ENCODE measurements around the gene LRRC23.

DNA sequence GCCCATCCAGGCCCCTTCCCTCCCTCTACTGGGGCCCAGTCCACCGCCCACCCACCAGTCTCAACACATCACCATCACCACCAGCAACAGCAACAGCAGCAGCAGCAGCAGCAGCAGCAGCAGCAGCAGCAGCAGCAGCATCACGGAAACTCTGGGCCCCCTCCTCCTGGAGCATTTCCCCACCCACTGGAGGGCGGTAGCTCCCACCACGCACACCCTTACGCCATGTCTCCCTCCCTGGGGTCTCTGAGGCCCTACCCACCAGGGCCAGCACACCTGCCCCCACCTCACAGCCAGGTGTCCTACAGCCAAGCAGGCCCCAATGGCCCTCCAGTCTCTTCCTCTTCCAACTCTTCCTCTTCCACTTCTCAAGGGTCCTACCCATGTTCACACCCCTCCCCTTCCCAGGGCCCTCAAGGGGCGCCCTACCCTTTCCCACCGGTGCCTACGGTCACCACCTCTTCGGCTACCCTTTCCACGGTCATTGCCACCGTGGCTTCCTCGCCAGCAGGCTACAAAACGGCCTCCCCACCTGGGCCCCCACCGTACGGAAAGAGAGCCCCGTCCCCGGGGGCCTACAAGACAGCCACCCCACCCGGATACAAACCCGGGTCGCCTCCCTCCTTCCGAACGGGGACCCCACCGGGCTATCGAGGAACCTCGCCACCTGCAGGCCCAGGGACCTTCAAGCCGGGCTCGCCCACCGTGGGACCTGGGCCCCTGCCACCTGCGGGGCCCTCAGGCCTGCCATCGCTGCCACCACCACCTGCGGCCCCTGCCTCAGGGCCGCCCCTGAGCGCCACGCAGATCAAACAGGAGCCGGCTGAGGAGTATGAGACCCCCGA, 32.2 kb downstream of the LRRC23 start:
- TF ChIP-seq CTCF (IDR thresholded peaks at IDR 0.05) (no peak), EZH2 (IDR thresholded peaks at IDR 0.05; ENCODE audit: borderline replicate concordance, insufficient read depth, low read depth, low read length, poor library complexity, severe bottlenecking) (no peak)

Data from B cell (primary cell).